GM12892 (cell line): ENCODE data around the gene ARMC9.

Experiments
- POLR2A ChIP-seq: IDR thresholded peaks from 2 replicates; pipeline ENCODE4 v1.6.1; 2011; ENCODE audit warnings: low read depth, low read length, control low read depth
- POLR2AphosphoS5 ChIP-seq: IDR thresholded peaks from 2 replicates; pipeline ENCODE4 v1.6.1; 2011; ENCODE audit warnings: low read depth, low read length, control low read depth
- TAF1 ChIP-seq: IDR thresholded peaks from 2 replicates; pipeline ENCODE4 v1.6.1; 2011; ENCODE audit warnings: low read depth, mild to moderate bottlenecking, control low read depth, low read length, borderline replicate concordance

GRCh38 chr2:231204146-231204545 is 5.7 kb downstream of the ARMC9 start:
- TF ChIP-seq POLR2A, result no peak
- TF ChIP-seq POLR2AphosphoS5, result no peak
- TF ChIP-seq TAF1, result no peak
